GM19238 (cell line): ENCODE results near the gene KCNE3.
A peak's percentile ranks its signal among the peaks of the same experiment; 100 is the strongest.

Experiments used
- DNase-seq: peaks from one replicate; pipeline ENCODE4 v3.0.0; 2011; ENCODE audit warnings: low spot score; ENCODE audit not compliant: insufficient read length

Gene KCNE3

DNA sequence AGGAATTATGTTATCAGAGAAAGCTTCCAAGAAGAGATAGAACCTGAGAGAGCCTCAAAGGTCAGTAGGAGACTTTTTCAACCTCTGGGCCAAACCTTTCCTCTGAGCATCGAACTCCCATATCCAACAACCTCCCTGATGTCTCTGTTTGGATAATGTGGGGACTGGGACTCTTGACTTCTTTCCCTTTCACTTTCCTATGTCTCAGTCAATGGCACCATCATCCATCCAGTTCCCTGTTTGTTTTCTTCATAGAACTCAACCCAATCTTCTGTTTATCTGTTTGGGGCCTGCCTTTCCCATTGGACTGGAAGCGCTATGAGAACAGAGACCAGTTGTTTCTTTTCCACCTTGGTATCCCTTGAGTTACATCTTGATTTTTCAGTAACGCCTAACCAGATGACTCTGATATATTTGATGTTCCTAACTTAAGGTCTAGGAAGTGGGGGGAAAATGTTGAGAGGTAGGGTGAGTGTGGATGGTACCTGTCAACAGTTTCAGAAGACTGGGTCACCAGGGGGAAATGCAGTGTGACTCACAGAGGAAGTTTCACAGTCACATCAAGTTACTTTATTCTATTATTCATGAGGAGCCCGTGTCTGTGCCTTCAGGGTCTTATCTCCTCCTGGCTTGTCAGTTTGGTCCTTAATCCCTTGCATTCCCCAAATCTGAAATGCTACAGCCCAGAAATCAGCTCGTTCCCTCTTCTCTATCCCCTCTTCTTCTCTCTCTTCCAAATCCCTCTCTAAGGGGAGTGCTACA, 4.5 kb upstream of the KCNE3 start:
- no peak for DNase-seq

DNA sequence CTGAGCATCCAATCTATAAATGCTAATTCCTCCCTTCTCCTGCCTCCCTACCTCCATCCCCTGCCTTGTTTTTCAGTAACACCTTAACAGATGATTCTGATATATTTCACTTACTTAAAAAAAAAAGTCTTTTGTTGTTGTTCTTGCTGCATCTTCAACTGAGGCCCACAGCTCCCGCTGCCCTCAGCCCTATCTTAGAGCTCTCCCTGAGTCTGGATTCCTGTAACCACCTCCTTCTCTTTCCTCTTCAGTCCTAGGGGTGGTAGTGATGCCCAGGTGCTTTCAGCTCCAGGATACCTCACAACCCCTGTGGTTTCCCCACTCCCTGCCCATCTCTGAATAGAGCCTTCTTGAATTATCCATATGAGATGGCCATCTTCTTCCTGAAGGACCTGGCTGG, 3.7 kb upstream of the KCNE3 start:
- DNase-seq: no peak

DNA sequence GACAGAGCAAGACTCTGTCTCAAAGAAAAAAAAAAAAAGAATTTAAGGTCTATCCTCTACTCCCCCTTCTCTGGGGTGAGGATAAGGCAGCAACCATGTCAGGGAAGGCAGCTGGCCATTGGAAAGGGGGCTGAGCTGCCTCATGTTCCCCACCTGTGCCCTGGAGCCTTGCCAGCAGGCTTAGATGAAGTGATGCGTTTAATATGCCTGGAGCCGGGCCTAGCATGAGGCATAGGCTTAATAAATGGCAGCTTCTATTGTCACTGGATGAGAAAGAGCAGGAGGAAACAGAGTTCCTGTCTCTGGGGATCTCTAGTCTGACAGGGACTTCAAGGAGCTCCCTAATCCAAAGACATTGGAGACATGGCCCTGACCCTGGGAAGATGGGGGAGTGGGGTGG, 3.2 kb upstream of the KCNE3 start:
- DNase-seq: no peak

DNA sequence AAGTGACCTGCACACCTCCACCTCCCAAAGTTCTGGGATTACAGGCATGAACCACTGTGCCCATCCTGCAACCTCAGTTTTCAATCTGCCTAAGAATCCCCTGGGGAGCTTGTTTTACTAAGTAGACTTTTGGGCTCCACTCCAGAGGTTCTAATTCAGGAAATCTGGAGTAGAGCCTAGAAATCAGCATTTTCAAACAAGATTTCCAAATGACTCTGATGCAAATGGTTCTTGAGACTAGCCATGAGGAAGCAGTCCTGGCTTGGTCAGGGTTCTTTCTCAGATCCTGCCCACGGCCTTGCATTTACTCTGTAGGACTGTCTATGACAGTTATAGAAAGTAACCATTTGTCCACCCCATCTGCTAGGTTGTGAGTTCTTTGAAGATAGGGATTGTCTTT, 1.6 kb upstream of the KCNE3 start:
- no peak for DNase-seq

DNA sequence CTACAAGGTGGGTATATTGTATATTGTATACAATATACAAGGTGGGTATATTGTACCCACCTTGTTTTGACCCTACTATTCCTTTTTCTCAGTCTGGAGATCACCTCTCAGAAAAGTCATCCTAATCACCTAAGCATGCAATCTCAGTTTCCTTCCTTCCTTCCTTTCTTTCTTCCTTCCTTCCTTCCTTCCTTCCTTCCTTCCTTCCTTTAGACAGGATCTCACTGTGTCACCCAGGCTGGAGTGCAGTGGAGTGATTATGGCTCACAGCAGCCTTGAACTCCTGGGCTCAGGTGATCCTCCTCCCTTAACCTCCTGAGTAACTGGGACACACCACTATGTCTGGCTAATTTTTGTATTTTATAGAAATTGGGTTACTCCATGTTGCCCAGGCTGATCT, 1.2 kb upstream of the KCNE3 start:
- DNase-seq: no peak

DNA sequence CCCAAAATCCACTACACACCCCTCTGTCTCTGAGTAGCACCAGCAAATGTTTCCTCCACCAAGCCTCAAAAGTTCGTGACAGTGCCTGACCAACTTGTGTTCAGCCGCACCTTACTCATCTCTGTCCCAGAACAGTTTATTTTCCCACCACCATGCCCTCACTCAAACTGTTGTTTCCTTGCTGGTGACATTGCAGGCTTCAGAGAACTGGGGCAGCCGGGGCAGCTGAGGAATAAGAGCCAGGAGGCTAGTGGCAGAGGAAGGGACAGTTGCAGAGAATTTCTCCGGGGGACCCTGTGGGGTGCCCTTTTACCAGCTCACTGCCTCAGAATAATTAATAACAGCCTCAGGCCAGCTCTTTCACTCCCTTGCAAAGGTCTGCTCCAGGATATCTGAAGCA, 709 bp upstream of the KCNE3 start:
- DNase-seq: no peak

DNA sequence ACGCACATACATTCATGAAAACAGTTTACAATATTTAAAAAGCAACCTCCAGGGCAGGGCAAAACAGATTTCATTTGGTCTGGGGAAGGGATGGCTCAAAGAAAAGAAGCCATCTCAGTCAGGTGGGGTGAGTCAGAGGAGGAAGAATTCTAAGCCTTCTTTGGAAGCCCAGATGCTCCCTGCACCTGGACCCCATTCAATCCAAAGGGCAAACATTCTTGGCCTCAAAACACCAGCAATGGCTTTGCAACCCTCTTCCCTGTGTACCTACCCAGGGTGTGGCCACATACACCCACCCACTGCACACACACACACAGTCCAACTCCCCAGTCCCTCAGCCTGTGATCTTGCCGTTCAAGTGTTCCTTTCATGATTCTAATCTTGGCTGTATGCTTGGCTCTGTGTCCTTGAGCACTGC, 2.0 kb downstream of the KCNE3 start:
- DNase-seq: no peak

DNA sequence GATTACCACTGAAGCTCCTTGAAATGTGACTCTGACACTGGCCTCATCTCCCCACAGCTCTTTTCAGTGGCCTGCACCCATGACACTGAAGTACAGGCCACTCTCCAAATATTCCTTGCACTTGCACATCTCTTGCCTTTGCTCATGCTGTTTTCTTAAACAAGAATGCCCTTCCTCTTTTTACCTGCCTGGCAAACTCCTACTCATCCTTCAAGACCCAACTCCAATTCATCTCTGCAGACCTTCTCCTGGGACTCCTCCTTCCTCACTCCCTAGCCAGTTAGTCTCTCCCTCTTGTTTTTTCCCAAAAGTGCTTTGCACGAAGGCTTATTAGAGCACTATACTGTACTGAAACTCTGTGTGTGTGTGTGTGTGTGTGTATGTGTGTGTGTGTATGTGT, 2.6 kb downstream of the KCNE3 start:
- no peak for DNase-seq

DNA sequence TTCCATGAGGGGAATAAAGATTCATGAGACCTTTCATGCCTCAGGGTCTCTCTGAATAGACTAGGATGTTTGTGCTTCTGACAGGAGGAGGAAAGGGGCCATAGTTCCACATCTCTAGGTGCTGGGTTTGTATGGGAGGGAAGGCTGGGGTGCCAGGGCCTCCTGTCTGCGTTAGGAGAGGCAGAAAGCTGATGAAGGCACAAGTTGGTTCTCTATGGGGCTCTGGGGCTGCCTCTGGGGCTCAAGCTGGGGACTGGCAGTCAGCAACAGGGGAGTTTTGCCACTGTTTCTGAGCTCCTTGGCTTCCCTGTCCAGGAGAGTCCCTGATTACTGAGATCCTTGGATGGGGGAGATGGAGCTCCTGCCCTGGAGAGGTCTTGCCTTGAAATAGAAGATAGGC, 4.1 kb downstream of the KCNE3 start:
- DNase-seq: no peak

DNA sequence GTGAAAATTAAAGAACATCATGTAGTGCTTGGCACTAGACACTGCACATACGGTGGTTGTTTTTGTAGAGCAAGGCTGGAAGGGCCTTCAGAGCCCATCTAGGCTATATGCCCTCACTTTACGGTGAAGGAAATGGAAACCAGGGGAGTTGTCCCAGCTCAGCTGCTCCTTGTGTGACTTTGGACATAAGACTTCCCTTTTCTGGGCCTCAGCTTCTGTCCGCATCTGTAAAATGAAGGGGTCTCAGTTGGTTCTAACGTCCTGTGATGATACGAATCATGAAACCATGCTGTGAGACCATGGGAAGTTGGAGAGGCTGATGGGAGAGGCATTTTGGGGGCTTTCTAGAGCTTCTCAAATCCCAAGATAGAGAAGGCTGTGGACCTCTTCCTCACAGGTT, 4.7 kb downstream of the KCNE3 start:
- no peak for DNase-seq

DNA sequence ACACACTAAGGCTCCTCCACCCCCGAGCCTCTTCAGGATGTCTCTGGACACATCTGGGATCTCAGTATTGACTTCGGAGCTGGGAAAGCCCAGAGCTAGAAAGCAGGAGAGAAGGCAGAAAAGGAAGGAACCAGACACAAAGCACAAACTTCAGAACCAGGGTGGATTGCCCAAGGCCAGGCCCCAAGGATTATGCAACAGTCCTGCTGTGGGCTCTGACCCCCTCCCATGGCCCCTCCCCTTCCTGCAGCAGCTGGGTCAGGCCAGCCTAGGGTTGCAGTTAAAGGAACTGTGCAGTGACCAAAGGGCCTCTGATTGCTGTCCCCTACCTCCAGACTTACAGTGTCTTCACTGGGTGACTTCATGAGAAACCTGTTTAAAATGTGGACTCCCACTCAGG, 5.3 kb downstream of the KCNE3 start:
- DNase-seq: no peak

DNA sequence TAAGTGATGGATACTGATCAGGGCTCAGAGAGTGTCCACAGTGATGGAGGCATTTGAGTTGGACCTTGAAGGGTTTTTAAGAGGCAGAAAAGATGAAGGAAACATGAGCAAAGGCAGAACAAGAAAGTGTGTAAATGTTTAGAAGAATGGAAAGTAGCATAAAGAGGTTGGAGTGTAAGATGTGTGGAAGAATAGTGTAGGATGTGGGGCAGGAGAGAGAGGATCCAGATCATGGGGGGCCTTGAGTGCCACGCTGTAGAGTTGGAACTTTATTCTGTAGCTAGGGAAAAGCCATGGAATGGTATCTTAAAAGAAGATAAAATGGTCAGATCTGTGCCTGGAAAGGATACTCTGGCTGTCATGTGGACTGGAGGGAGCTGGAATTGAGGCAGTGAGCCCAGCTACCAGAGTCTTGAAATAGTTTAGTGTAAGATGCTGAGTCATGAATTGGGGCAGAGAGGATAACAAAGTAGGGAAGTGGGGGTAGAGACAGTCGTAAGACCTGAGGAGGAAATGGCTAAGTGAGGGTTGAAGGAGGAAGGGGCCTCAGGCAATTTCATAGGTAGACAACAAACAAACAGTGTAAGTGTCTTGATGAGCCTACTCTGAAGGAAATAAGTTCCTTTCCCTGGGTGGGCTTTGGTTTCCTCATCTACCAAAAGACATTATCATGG, 6.7 kb downstream of the KCNE3 start:
- no peak for DNase-seq

DNA sequence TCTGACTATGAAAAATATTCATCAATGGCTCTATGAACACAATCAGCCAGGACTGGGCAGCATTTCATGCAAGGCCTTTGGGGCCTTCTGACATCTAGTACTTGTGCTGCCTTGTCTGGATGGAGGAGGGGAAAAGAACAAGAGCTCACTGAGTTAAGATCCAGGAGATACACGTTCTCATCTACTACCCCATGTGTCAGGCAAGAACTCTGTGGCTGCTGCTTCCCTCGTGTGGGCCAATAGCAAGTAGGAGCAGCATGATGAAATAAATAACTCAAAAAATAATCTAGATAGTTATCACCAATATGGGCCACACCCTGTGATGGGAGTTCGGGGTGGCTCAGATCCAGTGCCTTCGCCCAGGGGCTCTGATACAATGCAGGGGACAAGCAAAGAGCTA, 7.3 kb downstream of the KCNE3 start:
- no peak for DNase-seq

DNA sequence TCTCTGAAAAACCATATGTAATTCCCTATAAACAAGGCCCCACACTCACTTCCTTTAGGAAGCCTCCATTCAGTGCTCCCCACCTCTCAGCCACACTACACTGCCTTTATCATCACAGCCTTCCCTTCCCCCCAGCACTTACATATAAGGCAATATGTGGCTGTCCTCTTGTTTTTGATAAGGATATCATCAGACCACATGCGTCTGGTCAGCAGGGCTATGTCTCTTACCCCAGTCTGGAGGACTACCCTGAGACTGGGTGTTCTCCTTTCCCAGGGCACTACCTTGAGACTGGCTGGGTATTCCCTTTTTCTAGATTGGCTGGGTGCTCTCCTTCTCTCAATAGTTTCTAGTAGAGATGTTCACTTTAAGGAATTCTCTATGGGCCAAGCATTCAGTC, 7.8 kb downstream of the KCNE3 start:
- no peak for DNase-seq

DNA sequence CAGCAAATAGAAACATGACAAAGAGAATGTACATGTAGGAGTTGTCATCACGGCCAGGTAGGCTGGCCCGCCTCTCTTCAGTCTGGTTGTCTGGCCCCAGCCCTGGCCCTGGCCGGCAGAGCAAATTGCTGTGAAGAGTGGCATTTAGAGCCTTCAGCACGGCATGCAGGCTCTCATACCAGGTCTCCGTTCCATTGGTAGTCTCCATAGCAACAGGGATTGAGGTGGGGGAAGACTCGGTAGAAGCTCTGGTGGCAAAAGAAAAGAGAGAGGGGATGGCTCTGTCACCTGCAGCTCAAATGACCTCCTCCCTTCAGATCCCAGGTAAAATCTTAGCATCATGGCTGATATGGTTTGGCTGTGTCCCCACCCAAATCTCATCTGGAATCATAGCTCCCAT, 10.0 kb downstream of the KCNE3 start:
- no peak for DNase-seq

DNA sequence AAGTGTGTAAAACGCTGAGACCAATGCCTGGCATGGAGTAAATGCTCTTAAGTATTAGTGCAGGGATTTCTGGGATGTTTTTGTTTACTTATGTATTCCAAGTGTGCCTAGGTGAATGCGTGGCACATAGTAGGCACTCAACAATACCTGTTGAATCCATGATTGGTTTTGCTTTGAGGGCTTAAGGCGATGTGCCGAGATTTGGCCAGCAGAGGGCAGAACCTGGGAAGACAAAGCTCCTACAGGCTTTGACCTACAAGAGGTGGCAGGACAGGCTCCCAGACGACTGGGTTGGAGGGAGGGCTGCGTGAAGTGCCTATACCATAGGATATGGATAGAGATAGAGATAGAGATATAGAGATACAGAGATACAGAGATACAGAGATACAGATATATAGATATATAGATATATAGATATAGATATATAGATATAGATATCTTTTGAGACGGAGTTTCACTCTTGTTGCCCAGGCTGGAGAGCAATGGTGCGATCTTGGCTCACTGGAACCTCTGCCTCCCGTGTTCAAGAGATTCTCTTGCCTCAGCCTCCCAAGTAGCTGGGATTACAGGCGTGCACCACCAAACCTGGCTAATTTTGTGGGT, 13.9 kb downstream of the KCNE3 start:
- DNase-seq: peak; percentile 35

DNA sequence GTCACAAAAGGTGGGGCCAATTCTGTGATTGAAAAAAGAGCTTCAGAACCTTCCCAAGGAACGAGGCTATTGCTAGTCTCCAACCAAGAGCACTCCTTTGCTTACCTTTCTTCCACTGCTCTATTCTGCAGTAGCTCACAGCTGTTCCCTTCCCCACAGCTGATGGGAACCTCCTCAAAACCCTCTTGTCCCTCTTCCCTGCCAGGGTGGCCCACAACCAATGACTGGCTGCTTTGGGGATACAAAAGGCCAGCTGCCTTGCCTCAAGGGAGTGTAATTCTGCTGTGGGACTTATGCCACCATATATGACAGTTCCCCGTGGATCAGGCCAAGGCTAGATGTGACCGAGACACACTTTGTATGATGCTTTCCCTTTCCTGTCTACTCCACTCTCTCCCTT, 15.0 kb downstream of the KCNE3 start:
- DNase-seq: no peak

DNA sequence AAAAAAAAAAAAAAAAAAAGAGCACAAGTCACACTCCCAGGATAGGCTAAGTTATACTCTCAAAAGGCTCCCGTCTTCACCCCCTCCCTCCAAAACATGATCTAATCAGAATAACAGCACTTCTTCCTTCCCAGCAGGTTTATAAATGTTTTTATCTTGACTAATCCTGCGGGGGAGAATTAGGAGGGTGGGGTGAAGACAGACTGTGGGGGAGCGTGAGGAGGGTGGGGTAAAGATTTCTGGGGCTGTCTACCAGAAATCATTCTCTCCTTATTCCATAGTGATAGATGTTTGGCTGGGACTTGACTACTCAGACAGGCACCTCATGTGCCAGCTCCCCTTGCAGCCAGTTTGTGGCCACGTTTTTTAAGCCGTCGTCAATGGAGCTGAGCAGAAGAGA, 17.0 kb downstream of the KCNE3 start:
- DNase-seq: no peak

DNA sequence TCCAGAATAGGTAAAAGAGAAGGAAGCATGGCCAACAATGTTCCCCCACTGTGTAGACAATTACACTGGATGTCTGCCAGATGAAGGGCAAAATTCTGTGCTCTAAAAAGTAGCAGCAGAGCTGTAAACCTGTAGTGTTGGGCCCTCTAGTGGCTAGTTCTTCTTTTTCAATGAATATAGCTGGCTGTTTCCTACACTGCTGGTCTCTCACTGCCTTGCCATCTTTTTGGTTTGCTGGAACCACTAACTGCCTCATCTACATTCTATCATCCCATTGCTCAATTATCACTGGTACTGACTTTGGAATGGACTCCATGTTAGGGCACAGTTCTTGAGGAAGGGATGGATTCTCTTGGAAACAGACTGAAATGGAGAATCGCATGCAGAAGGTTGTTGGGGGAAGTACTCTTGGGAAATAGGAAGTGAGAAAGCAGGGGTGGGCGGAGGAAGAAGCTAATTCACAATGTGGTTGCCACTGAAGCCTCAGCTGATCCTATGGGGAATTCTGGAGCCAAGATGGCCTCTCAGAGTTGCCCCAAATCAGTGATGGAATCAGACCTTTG, 17.9 kb downstream of the KCNE3 start:
- peak; percentile 30 for DNase-seq

DNA sequence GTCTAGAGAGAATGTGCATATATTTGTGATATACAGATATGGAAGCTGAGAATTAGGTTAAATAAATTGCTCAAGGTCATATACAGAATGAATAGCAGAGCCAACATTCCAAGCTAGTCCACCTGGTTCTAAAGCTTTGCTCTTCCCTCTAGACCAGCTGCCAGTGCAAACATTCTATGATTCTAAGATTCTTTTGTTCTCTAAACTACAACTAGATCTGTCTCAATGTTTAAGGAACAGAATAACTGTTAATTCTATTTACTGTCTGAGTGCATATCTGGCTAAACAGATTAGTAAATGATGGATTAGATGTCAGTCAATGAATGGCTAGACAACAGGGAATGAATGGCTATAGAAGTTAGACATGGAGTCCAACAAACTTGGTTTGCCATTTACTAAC, 19.6 kb downstream of the KCNE3 start:
- no peak for DNase-seq

DNA sequence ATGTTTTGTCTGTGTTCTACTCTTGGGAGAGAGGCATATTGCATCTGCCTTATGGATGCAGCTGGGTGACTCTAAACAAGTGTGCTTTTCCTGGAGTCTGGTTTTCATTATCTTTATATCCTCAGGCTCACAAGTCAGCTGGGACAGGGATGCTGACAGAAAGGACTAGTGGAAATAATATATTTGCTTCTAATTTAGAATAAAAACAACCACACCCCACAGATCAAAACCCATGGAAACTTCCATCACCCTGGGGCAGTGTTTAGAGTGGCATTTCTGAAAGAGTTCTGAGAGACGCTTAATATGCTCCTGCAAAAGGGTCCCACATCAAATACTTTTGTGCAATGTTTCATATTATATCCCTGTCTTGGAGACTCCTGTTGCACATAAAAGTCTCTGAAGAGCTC, 20.8 kb downstream of the KCNE3 start:
- no peak for DNase-seq

DNA sequence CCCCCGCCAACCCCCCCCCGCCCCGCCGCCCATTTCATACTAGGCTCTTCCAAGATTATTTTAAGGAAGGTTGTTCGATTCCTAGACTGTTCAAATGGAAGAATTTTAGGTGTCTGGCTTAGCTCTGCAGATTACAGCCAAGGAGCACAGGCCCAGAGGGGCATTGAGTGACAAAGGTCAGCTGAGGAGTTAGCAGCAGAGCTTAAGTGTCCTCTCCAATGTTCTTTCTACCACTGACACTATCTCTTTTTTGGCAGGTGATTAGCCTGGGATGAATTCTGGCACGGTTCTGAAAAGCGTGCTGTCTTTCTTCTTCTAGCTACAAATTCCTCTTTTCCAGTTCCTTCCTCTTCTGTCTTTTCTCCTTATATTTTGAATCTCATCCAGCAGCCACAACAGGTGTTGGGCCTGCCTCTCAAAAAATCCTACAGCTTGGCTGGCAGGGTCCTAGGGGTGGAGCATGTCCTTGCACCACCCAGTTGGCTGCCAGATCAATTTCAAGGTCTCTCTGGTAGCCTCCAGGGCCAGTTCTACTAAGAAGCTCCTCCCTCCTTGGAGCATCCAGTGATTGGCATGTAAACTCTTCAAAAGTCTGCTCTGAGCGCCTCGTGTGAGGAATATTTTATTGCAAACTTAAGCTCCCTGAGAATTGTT, 23.0 kb downstream of the KCNE3 start:
- DNase-seq: no peak
